22Rv1 (cell line): Measurements from ENCODE around the gene AEBP1.

Source experiments
- H3K27ac ChIP-seq: fragments of 450-650 bp; 2 replicates; pipeline ENCODE4 v1.5.1; 2017
- ZFX ChIP-seq: fragments of 450-650 bp; IDR thresholded peaks from 2 replicates; pipeline ENCODE4 v1.6.1; 2017; ENCODE audit warnings: antibody characterized with exemption, borderline replicate concordance
- TF ChIP-seq, protein P1 (sequence below): fragments of 450-650 bp; IDR thresholded peaks from 2 replicates; pipeline ENCODE4 v1.5.1; 2017; ENCODE audit warnings: mild to moderate bottlenecking

AEBP1 gene

DNA sequence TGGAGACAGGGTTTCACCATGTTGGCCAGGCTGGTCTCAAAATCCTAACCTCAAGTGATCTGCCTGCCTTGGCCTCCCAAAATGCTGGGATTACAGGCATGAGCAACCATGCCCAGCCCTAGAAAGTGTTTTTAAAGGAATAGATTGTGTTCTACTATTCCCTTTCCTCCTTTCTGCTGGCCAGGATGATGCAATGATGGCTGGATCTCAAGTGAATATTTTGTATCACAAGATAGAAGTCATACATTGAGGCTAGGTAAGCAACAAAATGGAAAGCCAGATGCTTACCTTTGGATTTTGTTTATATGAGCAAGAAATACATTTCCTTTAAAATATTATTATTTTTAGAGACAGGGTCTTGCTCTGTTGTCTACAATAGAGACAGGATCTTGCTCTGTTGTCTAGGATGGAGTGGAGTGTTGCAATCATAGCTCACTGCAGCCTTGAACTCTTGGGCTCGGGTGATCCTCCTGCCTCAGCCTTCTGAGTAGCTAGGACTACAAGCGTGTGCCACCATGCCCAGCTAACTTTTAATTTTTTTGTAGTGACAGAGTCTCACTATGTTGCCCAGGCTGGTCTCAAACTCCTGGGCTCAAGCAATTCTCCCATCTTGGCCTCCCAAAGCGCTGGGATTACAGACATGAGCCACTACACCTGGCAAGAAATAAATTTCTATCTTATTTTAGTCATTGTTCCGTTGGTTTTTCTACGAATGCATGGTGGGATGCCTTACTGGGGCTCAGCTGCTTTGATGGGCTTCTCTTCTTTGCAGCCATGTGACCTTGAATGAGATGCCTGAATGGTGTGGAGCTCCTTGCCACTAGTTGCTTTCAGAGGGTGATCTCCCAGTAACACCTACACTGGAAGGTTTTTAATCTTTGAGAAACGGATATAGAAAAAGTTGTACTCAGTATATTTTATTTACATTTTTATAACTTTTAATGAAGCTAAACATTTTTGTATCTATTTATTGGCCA is 5.8 kb upstream of the AEBP1 start:
- H3K27ac ChIP-seq = no peak overlapping the region

DNA sequence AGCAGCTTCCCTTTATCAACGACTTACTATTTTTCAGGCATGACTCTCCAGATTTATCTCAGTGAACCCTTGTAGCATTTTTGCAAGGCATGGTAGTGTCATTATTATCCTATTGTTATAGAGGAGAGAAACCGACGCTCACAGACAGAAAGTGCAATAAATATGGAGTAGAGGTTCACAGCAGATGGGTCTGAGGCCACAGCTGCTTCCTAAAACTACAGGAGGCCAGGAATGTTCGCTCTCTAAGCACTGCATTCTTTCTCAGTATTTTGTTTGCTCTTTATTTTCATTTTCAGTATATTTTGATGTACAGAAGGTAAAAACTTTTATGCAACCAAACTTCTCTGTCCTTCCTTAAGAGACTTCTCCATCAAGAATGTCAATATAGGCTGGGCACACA is 4.5 kb upstream of the AEBP1 start:
- no peak for TF ChIP-seq ZFX
- TF ChIP-seq, protein P1, sequence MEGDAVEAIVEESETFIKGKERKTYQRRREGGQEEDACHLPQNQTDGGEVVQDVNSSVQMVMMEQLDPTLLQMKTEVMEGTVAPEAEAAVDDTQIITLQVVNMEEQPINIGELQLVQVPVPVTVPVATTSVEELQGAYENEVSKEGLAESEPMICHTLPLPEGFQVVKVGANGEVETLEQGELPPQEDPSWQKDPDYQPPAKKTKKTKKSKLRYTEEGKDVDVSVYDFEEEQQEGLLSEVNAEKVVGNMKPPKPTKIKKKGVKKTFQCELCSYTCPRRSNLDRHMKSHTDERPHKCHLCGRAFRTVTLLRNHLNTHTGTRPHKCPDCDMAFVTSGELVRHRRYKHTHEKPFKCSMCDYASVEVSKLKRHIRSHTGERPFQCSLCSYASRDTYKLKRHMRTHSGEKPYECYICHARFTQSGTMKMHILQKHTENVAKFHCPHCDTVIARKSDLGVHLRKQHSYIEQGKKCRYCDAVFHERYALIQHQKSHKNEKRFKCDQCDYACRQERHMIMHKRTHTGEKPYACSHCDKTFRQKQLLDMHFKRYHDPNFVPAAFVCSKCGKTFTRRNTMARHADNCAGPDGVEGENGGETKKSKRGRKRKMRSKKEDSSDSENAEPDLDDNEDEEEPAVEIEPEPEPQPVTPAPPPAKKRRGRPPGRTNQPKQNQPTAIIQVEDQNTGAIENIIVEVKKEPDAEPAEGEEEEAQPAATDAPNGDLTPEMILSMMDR = no peak
- no peak overlapping the region for H3K27ac ChIP-seq

More for the DNA sequence above, 5.8 kb upstream of the AEBP1 start:
- TF ChIP-seq ZFX = no peak
- TF ChIP-seq, protein P1 = no peak

DNA sequence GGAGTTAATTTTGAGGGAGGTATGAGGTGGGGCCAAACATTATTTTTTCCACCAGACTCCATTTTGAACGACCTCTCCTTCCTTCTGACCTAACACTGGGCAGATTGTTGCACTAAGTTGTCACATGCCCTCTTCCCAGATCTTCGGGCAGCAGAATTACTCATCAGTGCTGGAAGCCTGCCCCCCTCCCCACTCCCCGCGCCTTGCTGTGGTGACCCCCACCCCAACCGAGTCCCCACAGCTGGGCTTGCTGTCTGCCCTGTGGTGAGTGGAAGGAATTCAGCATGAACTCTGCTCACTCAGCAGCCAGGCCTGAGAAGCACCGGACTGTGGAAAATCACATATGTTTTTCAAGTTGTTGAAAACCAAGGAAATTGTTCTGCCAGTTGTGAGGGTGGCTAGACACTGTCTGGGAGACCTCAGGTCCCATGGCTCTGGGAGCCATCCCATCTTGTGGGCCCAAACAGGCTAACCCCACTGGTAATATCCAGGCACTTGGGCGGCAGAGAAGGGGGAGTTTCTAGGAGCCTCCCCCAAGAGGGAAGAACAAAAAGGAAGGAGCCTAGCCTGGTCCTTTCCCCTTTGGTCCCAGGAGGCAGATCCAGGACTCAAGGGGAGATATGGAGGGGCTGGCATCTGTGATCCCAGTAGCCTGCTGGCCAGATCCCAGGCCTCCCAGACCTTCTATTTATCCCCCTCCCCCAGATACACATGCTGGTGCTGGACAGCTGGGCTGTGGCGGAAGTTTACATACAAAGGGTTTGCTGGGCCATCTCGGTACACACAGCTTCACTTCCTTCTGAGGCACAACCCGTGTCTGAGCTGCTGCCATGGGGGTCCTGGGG is 3.5 kb upstream of the AEBP1 start:
- TF ChIP-seq ZFX = no peak
- TF ChIP-seq, protein P1 = no peak
- no peak overlapping the region for H3K27ac ChIP-seq

DNA sequence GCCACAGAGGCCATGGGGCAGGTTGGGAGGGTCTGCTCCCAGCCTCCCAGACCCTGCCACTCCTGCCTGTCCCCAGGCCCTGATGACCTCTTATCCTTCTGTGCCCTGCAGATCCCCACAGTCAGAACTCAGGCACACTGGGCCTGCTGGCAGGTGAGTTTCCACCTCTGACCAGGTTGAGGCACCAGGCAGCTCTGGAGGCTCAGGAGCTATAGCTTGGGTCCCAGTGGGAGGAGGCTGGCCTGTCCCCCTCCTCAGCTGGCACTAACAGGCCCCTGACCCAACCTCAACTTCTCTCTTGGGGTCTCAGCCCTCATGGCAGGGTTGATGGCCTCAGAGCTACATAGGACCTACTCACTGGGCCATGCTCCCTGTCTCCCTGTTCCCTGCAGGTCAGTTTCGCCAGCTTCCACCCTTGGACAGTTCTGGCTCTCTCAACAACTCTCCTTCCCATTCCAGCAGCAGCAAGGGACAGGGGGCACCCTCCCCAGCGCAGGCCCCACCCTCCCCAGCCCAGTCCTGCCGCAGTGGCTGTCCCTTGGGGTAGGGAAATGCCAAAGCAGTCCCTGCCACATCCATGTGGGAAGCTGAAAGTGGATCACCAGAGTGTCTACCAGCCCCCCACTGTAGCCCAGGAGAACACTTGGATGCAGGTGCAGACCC is 2.7 kb upstream of the AEBP1 start:
- H3K27ac ChIP-seq = no peak overlapping the region
- no peak for TF ChIP-seq ZFX
- TF ChIP-seq, protein P1 = no peak

DNA sequence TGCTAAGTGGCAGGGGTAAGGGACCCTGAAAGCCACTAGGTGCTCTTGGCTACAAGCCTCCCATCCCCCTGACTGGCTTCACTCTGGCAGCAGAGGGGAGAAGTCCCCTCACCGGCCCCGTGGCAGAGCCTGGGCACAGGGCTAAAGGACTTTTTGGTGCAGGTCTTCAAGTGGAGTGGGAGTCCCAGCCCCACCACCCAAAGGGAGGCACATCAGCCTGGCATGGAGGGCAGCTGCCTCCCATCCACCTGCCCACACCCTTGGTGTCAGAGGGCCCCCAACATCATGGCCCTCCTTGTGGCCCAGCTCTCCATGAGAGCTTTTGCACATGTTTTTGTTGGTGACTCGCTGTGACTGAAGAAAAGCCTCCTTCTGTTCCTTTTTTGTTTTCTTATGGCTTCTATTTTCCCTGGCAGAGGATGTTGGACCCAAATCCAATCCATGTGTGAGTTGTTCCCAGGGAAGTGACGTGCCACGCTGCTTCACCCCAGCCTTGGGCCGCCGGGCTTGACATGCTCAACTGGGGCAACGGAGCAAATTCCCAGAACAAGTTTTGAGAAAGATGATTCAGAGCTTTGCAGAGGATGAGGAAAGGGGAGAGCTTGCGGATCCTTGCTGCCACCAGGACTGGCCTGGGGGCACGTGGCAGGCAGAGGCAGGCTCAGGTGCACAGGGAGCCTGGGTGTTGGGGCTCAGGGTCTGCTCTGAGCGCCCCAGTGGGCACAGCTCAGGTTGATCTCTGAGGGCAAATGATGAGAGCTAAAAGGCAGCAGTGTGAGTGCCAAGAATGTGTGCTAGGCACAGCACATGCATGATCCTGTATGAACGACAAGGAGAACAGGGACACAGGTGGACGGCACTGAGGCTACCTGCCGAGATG is 1.9 kb upstream of the AEBP1 start:
- no peak overlapping the region for H3K27ac ChIP-seq
- TF ChIP-seq, protein P1 = no peak
- no peak for TF ChIP-seq ZFX

DNA sequence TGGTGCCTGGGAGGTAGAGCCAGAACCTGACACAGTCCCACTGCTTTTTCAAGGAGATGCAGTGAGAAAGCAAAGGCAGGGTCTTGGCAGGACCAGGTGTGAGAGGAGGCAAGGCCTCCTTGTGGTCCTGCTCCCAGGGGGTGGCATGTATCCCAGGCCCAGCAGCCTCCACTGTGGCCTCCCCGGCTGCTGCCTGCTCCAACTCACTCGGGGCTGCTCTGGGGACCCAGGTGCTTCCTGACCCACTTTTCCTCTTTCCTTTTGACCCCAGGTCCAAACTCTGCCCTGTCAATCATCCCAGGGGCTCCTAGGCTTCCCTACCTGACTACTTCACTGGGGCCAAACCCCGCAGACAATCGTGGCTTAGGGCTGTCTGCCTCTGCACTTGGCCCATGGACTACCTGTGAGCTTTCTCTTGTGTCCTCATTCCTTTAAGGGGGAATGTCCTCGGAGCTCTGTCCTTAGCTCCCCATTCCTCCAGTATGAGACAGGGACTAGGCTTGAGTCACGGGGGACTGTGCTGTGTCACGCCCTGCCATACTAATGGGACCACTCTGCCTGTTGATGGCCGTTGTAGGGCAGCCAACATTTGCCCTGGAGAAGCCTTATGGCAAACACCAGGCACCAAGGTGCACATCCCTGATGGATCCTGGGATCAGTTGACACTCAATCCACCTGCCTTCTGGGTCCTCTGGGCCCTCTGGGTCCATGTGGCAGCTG is 1.1 kb upstream of the AEBP1 start:
- H3K27ac ChIP-seq = no peak overlapping the region
- TF ChIP-seq, protein P1 = no peak
- TF ChIP-seq ZFX = no peak
